ENCODE data around the gene ZFAND2A.
"Not testable (repeated sequence)": the region's sequence is repeated elsewhere in the genome, so short reads cannot be mapped to it uniquely, and the experiment has no call there.

ZFAND2A gene

DNA sequence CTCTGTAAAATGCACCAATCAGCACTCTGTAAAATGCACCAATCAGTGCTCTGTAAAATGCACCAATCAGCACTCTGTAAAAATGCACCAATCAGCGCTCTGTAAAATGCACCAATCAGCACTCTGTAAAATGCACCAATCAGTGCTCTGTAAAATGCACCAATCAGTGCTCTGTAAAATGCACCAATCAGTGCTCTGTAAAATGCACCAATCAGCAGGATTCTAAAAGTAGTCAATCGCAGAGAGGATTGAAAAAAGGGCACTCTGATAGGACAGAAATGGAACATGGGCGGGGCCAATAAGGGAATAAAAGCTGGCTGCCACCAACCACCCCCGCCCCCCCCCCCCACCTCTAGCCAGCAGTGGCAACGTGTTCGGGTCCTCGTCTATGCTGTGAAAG, 11.5 kb upstream of the ZFAND2A start:
- H3K9me3 Mint-ChIP-seq; H3K36me3 Mint-ChIP-seq (ENCODE audit: insufficient read depth); DNase-seq (ENCODE audit: low spot score in 2 of 2); ATAC-seq (replicated peaks; ENCODE audit: extremely low read depth, poor library complexity, severe bottlenecking); H3K4me3 Mint-ChIP-seq; H3K27me3 Mint-ChIP-seq; H3K27ac Mint-ChIP-seq (ENCODE audit: low read depth): not testable (repeated sequence)
- H3K4me1 Mint-ChIP-seq = peaks cover 14% of the 10 kb centered on the region

DNA sequence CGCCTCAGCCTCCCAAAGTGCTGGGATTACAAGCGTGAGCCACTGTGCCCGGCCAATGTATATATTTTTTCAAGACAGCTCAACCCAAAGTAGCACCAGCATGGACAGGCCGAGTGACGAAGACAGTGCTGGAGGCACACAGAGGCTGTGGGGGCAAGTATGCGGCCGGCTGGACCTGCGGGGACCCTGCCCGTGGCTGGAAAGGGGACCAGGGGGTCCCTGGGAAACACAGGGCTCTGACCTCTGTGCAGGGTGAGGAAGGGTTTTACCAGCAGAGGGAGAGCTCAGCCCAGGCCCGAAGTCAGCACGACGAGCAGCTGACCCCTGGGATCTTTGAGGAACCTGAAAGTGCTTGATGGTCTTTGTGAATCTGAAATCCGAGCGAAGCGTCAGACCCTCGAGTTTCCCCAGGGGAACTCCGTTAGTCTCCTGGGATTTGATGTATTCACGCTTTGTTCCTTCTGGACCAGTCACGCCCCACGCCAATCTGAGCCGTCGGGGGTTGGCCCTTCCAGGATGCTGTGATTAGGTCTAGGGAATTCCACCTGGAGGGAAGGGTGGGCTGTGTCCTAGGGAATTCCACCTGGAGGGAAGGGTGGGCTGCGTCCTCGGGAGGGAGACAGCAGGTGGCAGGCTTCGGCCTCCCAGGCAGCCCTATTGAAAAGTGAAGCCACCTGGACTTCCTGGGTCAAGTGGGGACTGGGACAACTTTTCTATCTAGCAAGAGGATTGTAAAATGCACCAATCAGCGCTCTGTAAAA, 10.9 kb upstream of the ZFAND2A start:
- H3K9me3 Mint-ChIP-seq = no peaks in the 10 kb centered on the region
- peaks cover 8% of the 10 kb centered on the region for H3K4me1 Mint-ChIP-seq
- ATAC-seq (replicated peaks; ENCODE audit: extremely low read depth, poor library complexity, severe bottlenecking) (no peak), DNase-seq (ENCODE audit: low spot score in 2 of 2) (no peak)
- no peak overlapping the region for H3K27ac Mint-ChIP-seq (ENCODE audit: low read depth)
- no peak overlapping the region for H3K4me3 Mint-ChIP-seq
- H3K27me3 Mint-ChIP-seq = no peaks in the 10 kb centered on the region
- peaks cover 3% of the 10 kb centered on the region for H3K36me3 Mint-ChIP-seq (ENCODE audit: insufficient read depth)

DNA sequence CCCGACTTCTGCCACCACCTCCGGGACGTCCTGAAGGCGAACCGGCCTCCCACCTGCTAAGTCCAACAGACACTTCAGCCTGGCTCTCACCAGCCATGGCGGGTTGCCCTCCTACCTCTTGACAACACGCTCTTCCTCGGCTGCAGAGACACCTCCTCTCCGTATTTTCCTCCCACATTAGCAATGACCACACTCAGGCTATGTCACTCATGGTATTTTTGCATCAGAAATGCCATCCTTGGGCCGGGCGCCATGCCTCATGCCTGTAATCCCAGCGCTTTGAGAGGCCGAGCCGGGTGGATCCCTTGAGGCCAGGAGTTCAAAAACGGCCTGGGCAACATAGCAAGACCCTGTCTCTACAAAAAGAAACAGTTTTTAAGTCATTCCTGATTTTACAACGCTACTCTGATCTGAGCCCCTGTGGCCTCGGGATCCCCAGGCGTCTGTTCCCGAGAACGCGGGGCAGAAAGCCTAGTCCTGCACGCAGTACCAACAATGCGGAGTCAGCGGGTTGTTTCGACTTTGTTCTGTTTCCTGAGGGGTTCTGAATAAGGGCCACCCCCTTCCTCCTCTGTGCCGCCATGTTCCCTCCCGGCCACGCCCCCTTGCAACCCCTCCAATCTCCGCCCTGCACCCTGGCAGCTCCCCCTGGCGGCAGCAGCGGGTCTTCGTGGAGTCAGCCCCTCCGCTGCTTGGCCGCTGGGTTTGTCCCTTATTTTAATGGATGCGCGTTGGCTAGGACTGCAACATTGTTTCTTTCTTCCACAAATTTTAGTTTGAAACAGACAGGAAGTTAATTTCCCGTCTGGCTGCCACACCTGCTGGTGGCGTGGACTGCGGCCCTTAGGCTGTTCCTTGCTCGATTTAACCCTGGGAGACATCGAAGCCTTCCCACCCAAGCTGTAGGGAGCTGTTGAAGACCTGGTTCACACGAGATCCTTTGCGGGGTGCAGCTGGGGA, 9.7 kb upstream of the ZFAND2A start:
- Mint-ChIP-seq H3K4me3 (peak overlapping the region; percentile 78), H3K27ac (ENCODE audit: low read depth) (peak overlapping the region; percentile 56), H3K9me3 (no peaks in the 10 kb centered on the region), H3K4me1 (peaks cover 8% of the 10 kb centered on the region), H3K27me3 (no peaks in the 10 kb centered on the region), H3K36me3 (ENCODE audit: insufficient read depth) (peaks cover 3% of the 10 kb centered on the region)
- peak; percentile 80 to 89 for DNase-seq (ENCODE audit: low spot score in 2 of 2)
- ATAC-seq (replicated peaks; ENCODE audit: extremely low read depth, poor library complexity, severe bottlenecking) = peak; percentile 98

DNA sequence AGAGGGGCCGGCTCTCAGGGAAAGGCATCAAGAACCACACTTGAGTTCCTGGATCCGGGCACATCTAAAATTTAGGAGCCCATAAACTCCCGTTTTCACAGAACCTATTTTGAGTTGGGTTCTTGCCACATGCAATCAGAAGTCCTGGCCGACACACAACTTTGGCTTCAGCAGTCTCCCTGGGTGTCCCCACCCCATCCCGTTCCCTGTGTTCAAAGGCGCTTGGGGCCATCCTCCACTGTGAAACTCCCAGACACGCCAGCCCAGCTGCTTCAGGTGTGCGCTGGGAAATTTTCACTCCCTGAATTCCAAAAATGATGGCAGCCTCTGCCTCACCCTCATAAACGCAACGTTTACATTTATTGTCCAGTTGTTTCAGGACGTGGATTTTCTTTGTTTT, 8.4 kb upstream of the ZFAND2A start:
- Mint-ChIP-seq H3K4me1 (peaks cover 8% of the 10 kb centered on the region), H3K36me3 (ENCODE audit: insufficient read depth) (peaks cover 3% of the 10 kb centered on the region), H3K9me3 (no peaks in the 10 kb centered on the region), H3K27me3 (no peaks in the 10 kb centered on the region), H3K4me3 (no peak overlapping the region), H3K27ac (ENCODE audit: low read depth) (no peak overlapping the region)
- no peak for DNase-seq (ENCODE audit: low spot score in 2 of 2)
- ATAC-seq (replicated peaks; ENCODE audit: extremely low read depth, poor library complexity, severe bottlenecking) = no peak

DNA sequence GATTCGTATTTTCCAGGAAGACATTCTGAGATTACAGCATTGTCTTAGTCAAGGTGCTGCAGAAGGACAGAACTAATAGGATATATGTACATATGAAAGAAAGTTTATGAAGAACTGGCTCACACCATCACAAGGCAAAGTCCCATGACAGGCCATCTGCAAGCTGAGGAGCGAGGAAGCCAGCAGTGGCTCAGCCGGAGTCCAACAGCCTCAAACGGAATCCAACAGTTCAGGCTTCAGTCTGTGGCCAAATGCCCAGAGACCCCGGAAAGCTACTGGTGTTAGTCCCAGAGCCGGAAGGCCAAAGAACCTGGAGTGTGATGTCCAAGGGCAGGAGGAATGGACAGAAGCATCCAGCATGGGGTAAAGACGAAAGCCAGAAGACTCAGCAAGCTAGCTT, 4.4 kb upstream of the ZFAND2A start:
- Mint-ChIP-seq H3K27ac (ENCODE audit: low read depth) (no peak overlapping the region), H3K9me3 (no peaks in the 10 kb centered on the region), H3K4me1 (peaks cover 11% of the 10 kb centered on the region), H3K4me3 (no peak overlapping the region), H3K36me3 (ENCODE audit: insufficient read depth) (peaks cover 14% of the 10 kb centered on the region), H3K27me3 (no peaks in the 10 kb centered on the region)
- ATAC-seq (replicated peaks; ENCODE audit: extremely low read depth, poor library complexity, severe bottlenecking) (no peak), DNase-seq (ENCODE audit: low spot score in 2 of 2) (no peak)

DNA sequence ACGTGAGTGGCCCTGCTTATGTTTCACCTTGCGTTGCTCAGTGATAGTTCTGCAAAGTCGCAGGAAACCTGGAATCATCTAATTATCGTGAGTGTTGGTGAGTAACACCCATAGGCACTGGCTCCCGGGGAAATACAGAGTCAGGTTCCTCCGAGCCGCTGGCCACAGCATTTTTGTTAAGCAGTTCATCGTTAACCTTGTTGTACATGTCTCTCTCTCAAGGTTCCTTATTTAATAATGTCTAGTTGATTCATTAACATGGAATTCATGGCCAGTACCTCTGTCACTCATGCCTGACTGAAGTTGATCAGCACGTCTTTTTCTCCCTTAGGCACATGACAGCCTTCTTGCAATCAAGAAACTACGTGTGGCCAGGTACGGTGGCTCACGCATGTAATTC, 3.1 kb upstream of the ZFAND2A start:
- DNase-seq (ENCODE audit: low spot score in 2 of 2) (no peak), ATAC-seq (replicated peaks; ENCODE audit: extremely low read depth, poor library complexity, severe bottlenecking) (no peak)
- Mint-ChIP-seq H3K4me3 (no peak overlapping the region), H3K4me1 (peaks cover 20% of the 10 kb centered on the region), H3K27me3 (no peaks in the 10 kb centered on the region), H3K36me3 (ENCODE audit: insufficient read depth) (peaks cover 20% of the 10 kb centered on the region), H3K27ac (ENCODE audit: low read depth) (no peak overlapping the region), H3K9me3 (no peaks in the 10 kb centered on the region)

DNA sequence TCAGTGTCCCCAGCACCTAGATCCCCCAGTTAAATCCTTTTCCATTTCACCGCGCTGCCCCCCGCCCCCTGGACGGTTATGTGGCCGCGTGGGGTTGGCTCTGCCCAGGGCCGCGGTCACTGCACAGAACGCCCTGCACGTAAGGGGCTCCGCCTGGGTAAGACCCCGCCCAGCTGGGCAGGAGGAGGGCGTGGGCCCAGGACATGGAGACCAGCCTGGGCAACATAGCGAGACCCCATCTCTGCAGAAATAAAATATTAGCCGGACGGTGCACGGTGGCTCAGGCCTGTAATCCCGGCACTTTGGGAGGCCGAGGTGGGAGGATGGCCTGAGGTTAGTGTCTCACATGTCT, 650 bp upstream of the ZFAND2A start:
- Mint-ChIP-seq H3K36me3 (ENCODE audit: insufficient read depth) (peaks cover 22% of the 10 kb centered on the region), H3K27ac (ENCODE audit: low read depth) (peak overlapping the region; percentile 90), H3K4me3 (peak overlapping the region; percentile 78), H3K9me3 (no peaks in the 10 kb centered on the region), H3K4me1 (peaks cover 24% of the 10 kb centered on the region), H3K27me3 (no peaks in the 10 kb centered on the region)
- ATAC-seq (replicated peaks; ENCODE audit: extremely low read depth, poor library complexity, severe bottlenecking) = peak; percentile 2
- DNase-seq (ENCODE audit: low spot score in 2 of 2) = no peak

DNA sequence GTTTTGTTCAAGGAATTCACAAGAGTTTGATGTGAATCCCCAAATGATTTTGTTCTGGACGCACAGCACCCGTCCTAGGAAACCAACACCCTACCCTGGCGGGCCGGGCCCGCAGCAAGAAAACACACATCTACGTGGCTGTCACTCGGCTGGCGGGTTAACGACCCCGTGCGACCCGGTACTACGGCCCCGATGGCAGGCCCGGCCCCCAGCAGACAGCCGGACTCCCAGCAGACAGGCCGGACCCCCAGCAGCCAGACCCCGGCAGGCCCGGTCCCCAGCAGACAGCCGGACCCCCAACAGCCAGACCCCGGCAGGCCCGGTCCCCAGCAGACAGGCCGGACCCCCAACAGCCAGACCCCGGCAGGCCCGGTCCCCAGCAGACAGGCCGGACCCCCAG, 765 bp downstream of the ZFAND2A start:
- not testable (repeated sequence) for ATAC-seq (replicated peaks; ENCODE audit: extremely low read depth, poor library complexity, severe bottlenecking); DNase-seq (ENCODE audit: low spot score in 2 of 2); H3K27me3 Mint-ChIP-seq; H3K9me3 Mint-ChIP-seq
- Mint-ChIP-seq H3K27ac (ENCODE audit: low read depth) (peak overlapping the region; percentile 73), H3K4me1 (peaks cover 24% of the 10 kb centered on the region), H3K4me3 (peak overlapping the region; percentile 81), H3K36me3 (ENCODE audit: insufficient read depth) (peaks cover 32% of the 10 kb centered on the region)

DNA sequence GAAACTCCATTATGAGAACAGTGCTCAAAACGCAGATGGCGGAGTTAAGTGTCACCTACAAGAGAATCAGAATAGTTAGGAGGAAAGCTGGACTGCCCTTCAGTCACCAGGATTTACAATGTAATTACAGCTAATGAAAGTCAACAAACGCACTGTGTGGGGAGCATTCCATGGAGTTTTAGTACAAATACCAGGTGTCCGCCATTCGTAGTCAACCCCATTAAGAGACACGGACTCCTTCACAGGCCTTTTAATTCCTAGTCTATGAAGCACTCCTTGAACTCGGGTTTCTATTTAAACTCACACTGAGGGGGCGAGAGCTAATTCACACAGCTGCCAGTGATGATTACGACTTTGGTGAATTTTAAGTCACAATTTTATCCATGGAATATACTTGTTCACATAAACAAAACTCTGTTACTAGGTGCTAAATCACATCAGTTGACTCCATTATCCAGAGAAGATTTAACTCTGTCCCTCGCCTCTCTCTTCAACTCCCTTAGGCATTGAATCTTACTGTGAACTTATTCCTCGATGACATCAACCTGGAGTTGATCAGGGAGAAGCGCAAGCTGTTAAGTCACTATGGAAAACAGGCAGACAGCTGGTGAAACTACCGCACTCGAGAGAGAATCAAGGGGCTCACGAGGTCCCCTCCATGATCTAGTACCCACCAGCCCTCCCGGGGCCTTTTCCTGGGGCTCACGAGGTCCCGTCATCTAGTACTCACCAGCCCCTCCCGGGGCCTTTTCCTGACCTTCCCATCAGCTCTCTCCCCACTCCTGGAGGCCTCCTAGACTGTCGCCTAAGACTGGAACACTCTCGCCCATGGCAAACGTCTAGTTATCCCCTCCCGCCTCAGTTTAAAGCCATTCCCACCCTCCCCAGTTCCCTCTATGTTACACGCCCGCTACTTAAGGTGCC, 1.5 kb downstream of the ZFAND2A start:
- peak overlapping the region; percentile 73 for H3K27ac Mint-ChIP-seq (ENCODE audit: low read depth)
- ATAC-seq (replicated peaks; ENCODE audit: extremely low read depth, poor library complexity, severe bottlenecking) (no peak), DNase-seq (ENCODE audit: low spot score in 2 of 2) (no peak)
- H3K36me3 Mint-ChIP-seq (ENCODE audit: insufficient read depth) = peaks cover 38% of the 10 kb centered on the region
- no peaks in the 10 kb centered on the region for H3K27me3 Mint-ChIP-seq
- peaks cover 24% of the 10 kb centered on the region for H3K4me1 Mint-ChIP-seq
- H3K9me3 Mint-ChIP-seq = no peaks in the 10 kb centered on the region
- peak overlapping the region; percentile 81 for H3K4me3 Mint-ChIP-seq

DNA sequence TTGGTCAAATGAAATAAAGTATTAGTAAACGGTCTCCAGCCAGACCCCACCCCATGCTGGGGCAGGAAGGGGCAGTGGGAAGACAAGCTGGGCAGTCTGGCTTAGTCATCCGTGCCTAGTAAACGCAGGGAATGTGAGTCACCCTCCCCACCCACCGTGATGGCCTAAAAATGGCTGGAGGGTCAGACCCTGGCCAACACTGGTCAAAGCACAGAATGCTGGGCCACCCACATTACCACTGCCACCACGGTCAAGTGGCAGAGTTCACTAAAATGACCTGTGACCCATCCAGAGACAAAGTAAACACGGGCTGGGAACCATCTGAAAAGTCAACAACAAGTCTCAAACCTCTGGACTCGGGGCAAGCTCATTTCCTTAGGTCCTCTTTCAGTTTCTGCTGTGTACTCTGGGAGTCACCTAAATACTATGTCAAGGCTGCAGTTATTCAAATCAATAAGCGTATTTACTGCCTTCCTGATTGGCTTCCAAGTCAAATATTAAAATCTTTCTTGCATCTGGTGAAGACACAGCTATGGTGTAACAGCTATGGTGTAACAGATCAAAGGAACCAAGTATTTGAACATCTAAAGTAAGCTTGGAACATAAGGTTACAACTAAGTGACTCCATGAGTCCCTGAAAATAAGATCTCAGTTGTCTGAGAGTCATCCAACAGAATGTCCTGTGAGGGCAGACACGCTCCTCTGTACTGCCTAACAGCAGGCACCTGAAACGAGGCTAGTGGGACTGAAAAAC, 3.0 kb downstream of the ZFAND2A start:
- Mint-ChIP-seq H3K9me3 (no peaks in the 10 kb centered on the region), H3K4me1 (peaks cover 24% of the 10 kb centered on the region), H3K27me3 (no peaks in the 10 kb centered on the region), H3K36me3 (ENCODE audit: insufficient read depth) (peaks cover 52% of the 10 kb centered on the region), H3K4me3 (no peak overlapping the region), H3K27ac (ENCODE audit: low read depth) (no peak overlapping the region)
- DNase-seq (ENCODE audit: low spot score in 2 of 2) (no peak), ATAC-seq (replicated peaks; ENCODE audit: extremely low read depth, poor library complexity, severe bottlenecking) (no peak)

DNA sequence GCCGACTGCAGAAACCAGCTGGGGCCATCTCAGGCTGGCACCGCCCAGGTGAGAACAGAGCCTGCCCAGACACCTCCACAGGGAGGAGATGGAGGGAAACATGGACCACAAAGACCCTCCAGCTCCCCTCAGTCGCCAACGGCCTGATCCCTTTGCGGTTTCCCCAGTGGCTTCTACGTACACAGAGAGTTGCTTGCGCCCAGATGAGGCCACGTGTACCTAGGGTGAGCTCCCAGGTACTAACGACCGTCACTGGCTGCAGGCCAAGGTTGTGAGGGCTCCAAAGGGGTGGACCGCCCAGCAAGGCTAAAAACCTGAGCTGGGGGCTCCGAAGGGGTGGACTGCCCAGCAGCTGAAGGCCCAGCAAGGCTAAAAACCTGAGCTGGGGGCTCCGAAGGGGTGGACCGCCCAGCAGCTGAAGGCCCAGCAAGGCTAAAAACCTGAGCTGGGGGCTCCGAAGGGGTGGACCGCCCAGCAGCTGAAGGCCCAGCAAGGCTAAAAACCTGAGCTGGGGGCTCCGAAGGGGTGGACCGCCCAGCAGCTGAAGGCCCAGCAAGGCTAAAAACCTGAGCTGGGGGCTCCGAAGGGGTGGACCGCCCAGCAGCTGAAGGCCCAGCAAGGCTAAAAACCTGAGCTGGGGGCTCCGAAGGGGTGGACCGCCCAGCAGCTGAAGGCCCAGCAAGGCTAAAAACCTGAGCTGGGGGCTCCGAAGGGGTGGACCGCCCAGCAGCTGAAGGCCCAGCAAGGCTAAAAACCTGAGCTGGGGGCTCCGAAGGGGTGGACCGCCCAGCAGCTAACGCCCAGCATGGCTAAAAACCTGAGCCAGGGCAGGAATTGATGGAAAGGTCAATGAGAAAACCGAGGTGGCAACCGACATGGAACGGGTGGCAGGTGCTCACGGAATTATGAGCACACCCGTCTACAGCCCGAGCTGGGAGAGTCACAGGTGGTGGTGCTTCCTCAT, 3.9 kb downstream of the ZFAND2A start:
- DNase-seq (ENCODE audit: low spot score in 2 of 2); H3K4me3 Mint-ChIP-seq; ATAC-seq (replicated peaks; ENCODE audit: extremely low read depth, poor library complexity, severe bottlenecking); H3K9me3 Mint-ChIP-seq; H3K27ac Mint-ChIP-seq (ENCODE audit: low read depth); H3K27me3 Mint-ChIP-seq: not testable (repeated sequence)
- H3K4me1 Mint-ChIP-seq = peaks cover 21% of the 10 kb centered on the region
- H3K36me3 Mint-ChIP-seq (ENCODE audit: insufficient read depth) = peaks cover 58% of the 10 kb centered on the region
